ENCODE measurements around the gene PCDH9.

- TF ChIP-seq CTCF (IDR thresholded peaks at IDR 0.05; ENCODE audit: insufficient read depth, low read depth, low read length) (no peak), EZH2 (IDR thresholded peaks at IDR 0.05; ENCODE audit: insufficient read depth, low read length) (no peak)
These were observed 564.1 kb downstream of the PCDH9 start for GRCh38 chr13:66665991-66666390.

Data from astrocyte (in vitro differentiated cells and primary cell).